ENCODE results near the gene CYB561. TPM values are rescaled to one million over a fixed set of nuclear protein-coding genes. Genes with fewer than 3 reads are reported as not detected.

Gene CYB561
- total RNA-seq, 1 experiment from 2014 or later: 35.1 TPM

DNA sequence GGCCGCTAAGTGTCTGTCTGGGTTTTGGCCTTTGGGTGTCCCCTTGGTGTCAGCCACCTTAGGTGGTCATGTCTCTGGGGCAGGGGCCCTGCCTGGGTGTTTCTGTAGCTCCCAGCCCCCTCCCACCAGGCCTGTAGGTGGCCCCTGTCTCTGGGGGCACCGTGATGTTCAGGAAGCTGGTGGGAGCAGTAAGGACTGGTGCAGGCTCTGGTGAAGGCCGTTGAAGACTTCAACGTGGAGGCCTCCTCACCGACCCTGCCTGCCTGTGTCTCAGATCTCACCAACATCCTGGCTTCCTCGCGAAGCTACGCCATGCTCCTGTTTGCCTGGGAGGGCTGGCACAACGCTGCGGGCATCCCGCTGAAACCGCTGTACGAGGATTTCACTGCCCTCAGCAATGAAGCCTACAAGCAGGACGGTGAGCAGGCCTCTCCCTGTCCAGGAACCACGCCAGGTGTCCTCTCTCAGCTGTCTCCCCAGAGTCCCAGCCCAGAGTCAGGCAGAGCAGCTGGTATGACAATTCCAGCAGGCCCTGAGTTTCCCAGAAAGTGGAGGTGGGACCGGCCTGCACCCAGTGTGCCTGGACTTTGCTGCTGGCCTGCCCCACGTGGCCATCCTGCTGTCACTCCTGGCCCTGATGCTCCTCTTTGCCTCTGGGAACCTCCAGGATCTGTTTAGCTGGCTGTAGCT lies 33.5 kb upstream of the CYB561 start (continued):
- TF ChIP-seq, protein P1, sequence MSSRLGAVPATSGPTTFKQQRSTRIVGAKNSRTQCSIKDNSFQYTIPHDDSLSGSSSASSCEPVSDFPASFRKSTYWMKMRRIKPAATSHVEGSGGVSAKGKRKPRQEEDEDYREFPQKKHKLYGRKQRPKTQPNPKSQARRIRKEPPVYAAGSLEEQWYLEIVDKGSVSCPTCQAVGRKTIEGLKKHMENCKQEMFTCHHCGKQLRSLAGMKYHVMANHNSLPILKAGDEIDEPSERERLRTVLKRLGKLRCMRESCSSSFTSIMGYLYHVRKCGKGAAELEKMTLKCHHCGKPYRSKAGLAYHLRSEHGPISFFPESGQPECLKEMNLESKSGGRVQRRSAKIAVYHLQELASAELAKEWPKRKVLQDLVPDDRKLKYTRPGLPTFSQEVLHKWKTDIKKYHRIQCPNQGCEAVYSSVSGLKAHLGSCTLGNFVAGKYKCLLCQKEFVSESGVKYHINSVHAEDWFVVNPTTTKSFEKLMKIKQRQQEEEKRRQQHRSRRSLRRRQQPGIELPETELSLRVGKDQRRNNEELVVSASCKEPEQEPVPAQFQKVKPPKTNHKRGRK (CRISPR knock-in tag; IDR thresholded peaks at IDR 0.05; ENCODE audit: borderline replicate concordance): no peak

DNA sequence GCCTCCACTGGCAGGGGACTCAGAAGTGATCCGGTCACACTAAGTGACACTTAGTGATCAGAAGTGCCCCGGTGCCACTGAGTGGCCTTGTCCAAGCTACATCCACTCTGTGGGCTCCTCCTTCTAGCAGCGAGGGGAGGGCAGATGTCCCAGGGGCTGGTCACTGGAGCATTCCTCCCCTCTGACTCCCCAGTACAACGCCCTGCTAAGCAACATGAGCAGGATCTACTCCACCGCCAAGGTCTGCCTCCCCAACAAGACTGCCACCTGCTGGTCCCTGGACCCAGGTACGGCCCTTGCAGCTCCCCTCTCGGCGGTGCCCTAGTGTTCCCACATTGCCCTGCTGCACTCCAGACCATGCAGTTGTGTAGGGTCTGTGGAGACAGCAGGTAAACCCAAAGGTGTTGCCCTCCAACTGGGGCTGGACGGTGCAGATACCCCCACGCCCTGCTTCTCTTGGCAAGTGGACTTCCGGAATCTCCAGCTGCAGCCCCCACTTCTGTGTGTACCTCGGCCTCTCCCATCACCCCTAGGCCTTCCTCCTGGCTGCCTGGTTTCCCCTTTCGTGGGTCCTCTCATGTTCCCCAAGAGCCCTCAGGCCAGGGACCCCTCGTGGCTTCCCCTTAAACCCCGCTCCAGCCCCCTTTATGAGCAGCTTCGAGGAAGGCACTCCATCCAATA lies 32.8 kb upstream of the CYB561 start:
- CTCF ChIA-PET: interaction anchor here (0.6 to 11.3 kb wide), 38 partner anchors 8 to 231 kb away, joined by 3 to 298 read pairs (median 4); partner anchors contain the start of genes CYB561, KCNH6, MAP3K3 and TACO1

More for the DNA sequence above, 32.8 kb upstream of the CYB561 start:
- Mint-ChIP-seq H3K27me3 (ENCODE audit: low read depth) (peaks cover 28% of the 10 kb centered on the region), H3K4me1 (peaks cover 32% of the 10 kb centered on the region), H3K4me3 (peak overlapping the region; percentile 14; the same call in 1 of the 2 replicates), H3K27ac (no peak overlapping the region), H3K9me3 (no peaks in the 10 kb centered on the region), H3K36me3 (no peaks in the 10 kb centered on the region)
- POLR2A ChIA-PET: interaction anchor here (1.0 to 2.0 kb wide), 6 partner anchors 34 to 220 kb away, joined by 3 to 7 read pairs (median 4); no protein-coding TSS in a partner anchor
- TF ChIP-seq FOXP1 (CRISPR knock-in tag; IDR thresholded peaks at IDR 0.05; ENCODE audit: borderline replicate concordance) (peak; percentile 34; the same call in 1 of the 2 replicates), ZNF671 (CRISPR knock-in tag; IDR thresholded peaks at IDR 0.05) (no peak), ESRRA (CRISPR knock-in tag; IDR thresholded peaks at IDR 0.05; ENCODE audit: borderline replicate concordance) (0 out of 2 replicates have a peak, but pooled peaks have one; percentile 38), NFE2L1 (CRISPR knock-in tag; IDR thresholded peaks at IDR 0.05) (0 out of 2 replicates have a peak, but pooled peaks have one; percentile 22), ATF1 (CRISPR knock-in tag; IDR thresholded peaks at IDR 0.05) (no peak), EMX1 (CRISPR knock-in tag; IDR thresholded peaks at IDR 0.05) (no peak)
- TF ChIP-seq, protein P2, sequence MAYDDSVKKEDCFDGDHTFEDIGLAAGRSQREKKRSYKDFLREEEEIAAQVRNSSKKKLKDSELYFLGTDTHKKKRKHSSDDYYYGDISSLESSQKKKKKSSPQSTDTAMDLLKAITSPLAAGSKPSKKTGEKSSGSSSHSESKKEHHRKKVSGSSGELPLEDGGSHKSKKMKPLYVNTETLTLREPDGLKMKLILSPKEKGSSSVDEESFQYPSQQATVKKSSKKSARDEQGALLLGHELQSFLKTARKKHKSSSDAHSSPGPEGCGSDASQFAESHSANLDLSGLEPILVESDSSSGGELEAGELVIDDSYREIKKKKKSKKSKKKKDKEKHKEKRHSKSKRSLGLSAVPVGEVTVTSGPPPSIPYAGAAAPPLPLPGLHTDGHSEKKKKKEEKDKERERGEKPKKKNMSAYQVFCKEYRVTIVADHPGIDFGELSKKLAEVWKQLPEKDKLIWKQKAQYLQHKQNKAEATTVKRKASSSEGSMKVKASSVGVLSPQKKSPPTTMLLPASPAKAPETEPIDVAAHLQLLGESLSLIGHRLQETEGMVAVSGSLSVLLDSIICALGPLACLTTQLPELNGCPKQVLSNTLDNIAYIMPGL (CRISPR knock-in tag; IDR thresholded peaks at IDR 0.05): peak; percentile 60; the same call in 1 of the 2 replicates
- TF ChIP-seq, protein P3, sequence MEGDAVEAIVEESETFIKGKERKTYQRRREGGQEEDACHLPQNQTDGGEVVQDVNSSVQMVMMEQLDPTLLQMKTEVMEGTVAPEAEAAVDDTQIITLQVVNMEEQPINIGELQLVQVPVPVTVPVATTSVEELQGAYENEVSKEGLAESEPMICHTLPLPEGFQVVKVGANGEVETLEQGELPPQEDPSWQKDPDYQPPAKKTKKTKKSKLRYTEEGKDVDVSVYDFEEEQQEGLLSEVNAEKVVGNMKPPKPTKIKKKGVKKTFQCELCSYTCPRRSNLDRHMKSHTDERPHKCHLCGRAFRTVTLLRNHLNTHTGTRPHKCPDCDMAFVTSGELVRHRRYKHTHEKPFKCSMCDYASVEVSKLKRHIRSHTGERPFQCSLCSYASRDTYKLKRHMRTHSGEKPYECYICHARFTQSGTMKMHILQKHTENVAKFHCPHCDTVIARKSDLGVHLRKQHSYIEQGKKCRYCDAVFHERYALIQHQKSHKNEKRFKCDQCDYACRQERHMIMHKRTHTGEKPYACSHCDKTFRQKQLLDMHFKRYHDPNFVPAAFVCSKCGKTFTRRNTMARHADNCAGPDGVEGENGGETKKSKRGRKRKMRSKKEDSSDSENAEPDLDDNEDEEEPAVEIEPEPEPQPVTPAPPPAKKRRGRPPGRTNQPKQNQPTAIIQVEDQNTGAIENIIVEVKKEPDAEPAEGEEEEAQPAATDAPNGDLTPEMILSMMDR (IDR thresholded peaks at IDR 0.05): peak; percentile 52; the same call in 1 of the 2 replicates
- TF ChIP-seq, protein P4, sequence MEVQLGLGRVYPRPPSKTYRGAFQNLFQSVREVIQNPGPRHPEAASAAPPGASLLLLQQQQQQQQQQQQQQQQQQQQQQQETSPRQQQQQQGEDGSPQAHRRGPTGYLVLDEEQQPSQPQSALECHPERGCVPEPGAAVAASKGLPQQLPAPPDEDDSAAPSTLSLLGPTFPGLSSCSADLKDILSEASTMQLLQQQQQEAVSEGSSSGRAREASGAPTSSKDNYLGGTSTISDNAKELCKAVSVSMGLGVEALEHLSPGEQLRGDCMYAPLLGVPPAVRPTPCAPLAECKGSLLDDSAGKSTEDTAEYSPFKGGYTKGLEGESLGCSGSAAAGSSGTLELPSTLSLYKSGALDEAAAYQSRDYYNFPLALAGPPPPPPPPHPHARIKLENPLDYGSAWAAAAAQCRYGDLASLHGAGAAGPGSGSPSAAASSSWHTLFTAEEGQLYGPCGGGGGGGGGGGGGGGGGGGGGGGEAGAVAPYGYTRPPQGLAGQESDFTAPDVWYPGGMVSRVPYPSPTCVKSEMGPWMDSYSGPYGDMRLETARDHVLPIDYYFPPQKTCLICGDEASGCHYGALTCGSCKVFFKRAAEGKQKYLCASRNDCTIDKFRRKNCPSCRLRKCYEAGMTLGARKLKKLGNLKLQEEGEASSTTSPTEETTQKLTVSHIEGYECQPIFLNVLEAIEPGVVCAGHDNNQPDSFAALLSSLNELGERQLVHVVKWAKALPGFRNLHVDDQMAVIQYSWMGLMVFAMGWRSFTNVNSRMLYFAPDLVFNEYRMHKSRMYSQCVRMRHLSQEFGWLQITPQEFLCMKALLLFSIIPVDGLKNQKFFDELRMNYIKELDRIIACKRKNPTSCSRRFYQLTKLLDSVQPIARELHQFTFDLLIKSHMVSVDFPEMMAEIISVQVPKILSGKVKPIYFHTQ (CRISPR knock-in tag; IDR thresholded peaks at IDR 0.05): no peak
- DNase-seq (ENCODE audit: low spot score) (peak; percentile 92), ATAC-seq (peak; percentile 75)

All from WTC11 (cell line).